Breast epithelium (tissue), 3 donors: Measurements from ENCODE around the gene GDF2.

Source experiments
- POLR2AphosphoS5 ChIP-seq, 3 donors: sonication (generic); formaldehyde crosslinking; IDR thresholded peaks; one replicate each; pipeline ENCODE4 v1.6.1; 2017; ENCODE audit warnings: antibody characterized with exemption in 3 of 3
- TF ChIP-seq, protein P1 (sequence below), 3 donors: fragments of 450-650 bp; IDR thresholded peaks; one replicate each; pipeline ENCODE4 v1.5.1; 2016 to 2017; ENCODE audit warnings: antibody characterized with exemption in 3 of 3, mild to moderate bottlenecking in 3 of 3, moderate library complexity in 3 of 3

DNA sequence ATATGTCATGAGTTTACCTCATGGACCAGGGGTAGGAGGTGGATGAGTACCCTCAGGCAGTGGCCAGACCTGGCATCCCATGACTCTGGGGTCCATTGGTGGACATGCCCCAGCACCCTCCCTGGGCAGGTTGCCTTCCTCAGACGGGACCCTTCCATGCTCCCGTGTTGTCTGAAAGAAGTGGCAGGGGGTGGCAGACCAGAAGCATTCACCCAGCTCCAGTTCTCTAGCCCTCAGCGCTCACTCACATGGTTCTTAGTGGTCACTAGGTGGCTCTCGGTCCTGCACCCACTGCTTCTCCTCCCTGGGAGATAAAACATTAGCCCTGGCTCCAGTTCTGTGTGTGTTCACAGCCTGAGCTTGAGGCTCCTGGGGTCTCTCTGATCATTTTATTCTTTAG, 31.9 kb downstream of the GDF2 start:
- TF ChIP-seq, protein P1, sequence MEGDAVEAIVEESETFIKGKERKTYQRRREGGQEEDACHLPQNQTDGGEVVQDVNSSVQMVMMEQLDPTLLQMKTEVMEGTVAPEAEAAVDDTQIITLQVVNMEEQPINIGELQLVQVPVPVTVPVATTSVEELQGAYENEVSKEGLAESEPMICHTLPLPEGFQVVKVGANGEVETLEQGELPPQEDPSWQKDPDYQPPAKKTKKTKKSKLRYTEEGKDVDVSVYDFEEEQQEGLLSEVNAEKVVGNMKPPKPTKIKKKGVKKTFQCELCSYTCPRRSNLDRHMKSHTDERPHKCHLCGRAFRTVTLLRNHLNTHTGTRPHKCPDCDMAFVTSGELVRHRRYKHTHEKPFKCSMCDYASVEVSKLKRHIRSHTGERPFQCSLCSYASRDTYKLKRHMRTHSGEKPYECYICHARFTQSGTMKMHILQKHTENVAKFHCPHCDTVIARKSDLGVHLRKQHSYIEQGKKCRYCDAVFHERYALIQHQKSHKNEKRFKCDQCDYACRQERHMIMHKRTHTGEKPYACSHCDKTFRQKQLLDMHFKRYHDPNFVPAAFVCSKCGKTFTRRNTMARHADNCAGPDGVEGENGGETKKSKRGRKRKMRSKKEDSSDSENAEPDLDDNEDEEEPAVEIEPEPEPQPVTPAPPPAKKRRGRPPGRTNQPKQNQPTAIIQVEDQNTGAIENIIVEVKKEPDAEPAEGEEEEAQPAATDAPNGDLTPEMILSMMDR (IDR thresholded peaks at IDR 0.05), result no peak
- no peak for TF ChIP-seq POLR2AphosphoS5 (IDR thresholded peaks at IDR 0.05)
